ENCODE results near the gene TIPARP.

The TIPARP gene

DNA sequence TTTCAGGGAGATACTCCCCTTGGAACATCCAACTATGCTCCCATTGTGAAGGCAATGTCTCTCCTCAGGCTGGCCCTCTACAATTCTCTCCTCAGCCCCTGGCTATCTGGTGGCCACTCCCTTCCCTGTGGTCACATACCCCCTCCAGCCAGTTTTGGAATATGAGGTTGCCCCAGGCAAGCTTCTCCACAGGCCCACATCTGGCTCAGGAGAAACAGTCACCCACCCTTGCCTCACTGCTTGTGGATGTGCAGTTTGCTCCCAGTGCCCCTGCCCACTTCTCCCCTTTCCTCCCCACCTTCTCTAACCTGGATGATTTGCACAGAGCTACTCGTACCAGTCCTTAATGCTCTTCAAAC, 15.7 kb upstream of the TIPARP start (continued):
- TF ChIP-seq, protein P1, sequence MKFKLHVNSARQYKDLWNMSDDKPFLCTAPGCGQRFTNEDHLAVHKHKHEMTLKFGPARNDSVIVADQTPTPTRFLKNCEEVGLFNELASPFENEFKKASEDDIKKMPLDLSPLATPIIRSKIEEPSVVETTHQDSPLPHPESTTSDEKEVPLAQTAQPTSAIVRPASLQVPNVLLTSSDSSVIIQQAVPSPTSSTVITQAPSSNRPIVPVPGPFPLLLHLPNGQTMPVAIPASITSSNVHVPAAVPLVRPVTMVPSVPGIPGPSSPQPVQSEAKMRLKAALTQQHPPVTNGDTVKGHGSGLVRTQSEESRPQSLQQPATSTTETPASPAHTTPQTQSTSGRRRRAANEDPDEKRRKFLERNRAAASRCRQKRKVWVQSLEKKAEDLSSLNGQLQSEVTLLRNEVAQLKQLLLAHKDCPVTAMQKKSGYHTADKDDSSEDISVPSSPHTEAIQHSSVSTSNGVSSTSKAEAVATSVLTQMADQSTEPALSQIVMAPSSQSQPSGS (tag by site-specific recombination; IDR thresholded peaks at IDR 0.05; ENCODE audit: low read depth), result no peak
- TF ChIP-seq SP7 (tag by site-specific recombination; IDR thresholded peaks at IDR 0.05) (no peak), ZNF133 (tag by site-specific recombination; IDR thresholded peaks at IDR 0.05) (no peak), ZNF561 (tag by site-specific recombination; IDR thresholded peaks at IDR 0.05; ENCODE audit: borderline replicate concordance) (no peak), ZBTB7A (tag by site-specific recombination; IDR thresholded peaks at IDR 0.05; ENCODE audit: low read depth) (no peak), BCL11B (tag by site-specific recombination; IDR thresholded peaks at IDR 0.05; ENCODE audit: low read depth) (no peak), ZNF623 (tag by site-specific recombination; IDR thresholded peaks at IDR 0.05) (no peak)
- TF ChIP-seq, protein P2, sequence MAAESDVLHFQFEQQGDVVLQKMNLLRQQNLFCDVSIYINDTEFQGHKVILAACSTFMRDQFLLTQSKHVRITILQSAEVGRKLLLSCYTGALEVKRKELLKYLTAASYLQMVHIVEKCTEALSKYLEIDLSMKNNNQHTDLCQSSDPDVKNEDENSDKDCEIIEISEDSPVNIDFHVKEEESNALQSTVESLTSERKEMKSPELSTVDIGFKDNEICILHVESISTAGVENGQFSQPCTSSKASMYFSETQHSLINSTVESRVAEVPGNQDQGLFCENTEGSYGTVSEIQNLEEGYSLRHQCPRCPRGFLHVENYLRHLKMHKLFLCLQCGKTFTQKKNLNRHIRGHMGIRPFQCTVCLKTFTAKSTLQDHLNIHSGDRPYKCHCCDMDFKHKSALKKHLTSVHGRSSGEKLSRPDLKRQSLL (tag by site-specific recombination; IDR thresholded peaks at IDR 0.05), result no peak
- TF ChIP-seq, protein P3, sequence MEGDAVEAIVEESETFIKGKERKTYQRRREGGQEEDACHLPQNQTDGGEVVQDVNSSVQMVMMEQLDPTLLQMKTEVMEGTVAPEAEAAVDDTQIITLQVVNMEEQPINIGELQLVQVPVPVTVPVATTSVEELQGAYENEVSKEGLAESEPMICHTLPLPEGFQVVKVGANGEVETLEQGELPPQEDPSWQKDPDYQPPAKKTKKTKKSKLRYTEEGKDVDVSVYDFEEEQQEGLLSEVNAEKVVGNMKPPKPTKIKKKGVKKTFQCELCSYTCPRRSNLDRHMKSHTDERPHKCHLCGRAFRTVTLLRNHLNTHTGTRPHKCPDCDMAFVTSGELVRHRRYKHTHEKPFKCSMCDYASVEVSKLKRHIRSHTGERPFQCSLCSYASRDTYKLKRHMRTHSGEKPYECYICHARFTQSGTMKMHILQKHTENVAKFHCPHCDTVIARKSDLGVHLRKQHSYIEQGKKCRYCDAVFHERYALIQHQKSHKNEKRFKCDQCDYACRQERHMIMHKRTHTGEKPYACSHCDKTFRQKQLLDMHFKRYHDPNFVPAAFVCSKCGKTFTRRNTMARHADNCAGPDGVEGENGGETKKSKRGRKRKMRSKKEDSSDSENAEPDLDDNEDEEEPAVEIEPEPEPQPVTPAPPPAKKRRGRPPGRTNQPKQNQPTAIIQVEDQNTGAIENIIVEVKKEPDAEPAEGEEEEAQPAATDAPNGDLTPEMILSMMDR (tag by site-specific recombination; IDR thresholded peaks at IDR 0.05), result no peak

DNA sequence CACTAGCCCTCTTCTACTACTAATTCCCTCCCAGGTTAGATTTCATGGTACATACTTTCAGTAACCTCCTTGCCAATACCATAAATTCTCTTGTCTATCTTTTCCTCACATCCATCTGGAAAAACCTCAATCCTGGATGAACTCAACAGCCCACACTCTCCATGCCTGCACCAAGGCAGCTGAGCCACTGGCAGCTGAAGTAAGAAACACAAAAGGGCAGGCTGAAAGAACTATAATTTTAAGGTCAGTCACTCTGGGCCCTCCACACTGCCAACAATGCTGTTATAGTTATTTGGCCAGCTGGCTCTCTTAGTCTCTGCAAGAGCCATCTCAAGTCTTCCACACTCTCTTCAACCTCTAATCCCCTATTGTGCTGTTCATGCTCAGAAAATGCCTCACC, 15.1 kb upstream of the TIPARP start:
- CTCF ChIA-PET, result no interaction called here
- no peak overlapping the region for H3K27ac ChIP-seq (ENCODE audit: extremely low read depth, low read depth, low read length)
- no peak overlapping the region for H3K4me3 ChIP-seq (ENCODE audit: low read depth, low read length)
- no peaks in the 10 kb centered on the region for H3K36me3 ChIP-seq (ENCODE audit: control insufficient read depth in 2 of 2, insufficient read depth in 1 of 2, low read length in 2 of 2)
- H3K9me3 ChIP-seq (ENCODE audit: control insufficient read depth, insufficient read depth, low read depth, low read length), result no peaks in the 10 kb centered on the region
- POLR2A ChIA-PET, result no interaction called here
- H3K4me1 ChIP-seq (ENCODE audit: control insufficient read depth, insufficient read depth, low read length), result peaks cover 5% of the 10 kb centered on the region
- TF ChIP-seq, protein P4, sequence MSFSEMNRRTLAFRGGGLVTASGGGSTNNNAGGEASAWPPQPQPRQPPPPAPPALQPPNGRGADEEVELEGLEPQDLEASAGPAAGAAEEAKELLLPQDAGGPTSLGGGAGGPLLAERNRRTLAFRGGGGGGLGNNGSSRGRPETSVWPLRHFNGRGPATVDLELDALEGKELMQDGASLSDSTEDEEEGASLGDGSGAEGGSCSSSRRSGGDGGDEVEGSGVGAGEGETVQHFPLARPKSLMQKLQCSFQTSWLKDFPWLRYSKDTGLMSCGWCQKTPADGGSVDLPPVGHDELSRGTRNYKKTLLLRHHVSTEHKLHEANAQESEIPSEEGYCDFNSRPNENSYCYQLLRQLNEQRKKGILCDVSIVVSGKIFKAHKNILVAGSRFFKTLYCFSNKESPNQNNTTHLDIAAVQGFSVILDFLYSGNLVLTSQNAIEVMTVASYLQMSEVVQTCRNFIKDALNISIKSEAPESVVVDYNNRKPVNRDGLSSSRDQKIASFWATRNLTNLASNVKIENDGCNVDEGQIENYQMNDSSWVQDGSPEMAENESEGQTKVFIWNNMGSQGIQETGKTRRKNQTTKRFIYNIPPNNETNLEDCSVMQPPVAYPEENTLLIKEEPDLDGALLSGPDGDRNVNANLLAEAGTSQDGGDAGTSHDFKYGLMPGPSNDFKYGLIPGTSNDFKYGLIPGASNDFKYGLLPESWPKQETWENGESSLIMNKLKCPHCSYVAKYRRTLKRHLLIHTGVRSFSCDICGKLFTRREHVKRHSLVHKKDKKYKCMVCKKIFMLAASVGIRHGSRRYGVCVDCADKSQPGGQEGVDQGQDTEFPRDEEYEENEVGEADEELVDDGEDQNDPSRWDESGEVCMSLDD (tag by site-specific recombination; IDR thresholded peaks at IDR 0.05), result no peak
- TF ChIP-seq KLF10 (tag by site-specific recombination; IDR thresholded peaks at IDR 0.05) (no peak), ZNF521 (tag by site-specific recombination; IDR thresholded peaks at IDR 0.05) (no peak), ZXDB (tag by site-specific recombination; IDR thresholded peaks at IDR 0.05) (no peak), PRDM1 (tag by site-specific recombination; IDR thresholded peaks at IDR 0.05) (no peak), ZBTB17 (tag by site-specific recombination; IDR thresholded peaks at IDR 0.05) (no peak), ZNF596 (tag by site-specific recombination; IDR thresholded peaks at IDR 0.05) (no peak), ZNF555 (tag by site-specific recombination; conservative IDR thresholded peaks at IDR 0.05) (no peak)
- TF ChIP-seq, protein P5, sequence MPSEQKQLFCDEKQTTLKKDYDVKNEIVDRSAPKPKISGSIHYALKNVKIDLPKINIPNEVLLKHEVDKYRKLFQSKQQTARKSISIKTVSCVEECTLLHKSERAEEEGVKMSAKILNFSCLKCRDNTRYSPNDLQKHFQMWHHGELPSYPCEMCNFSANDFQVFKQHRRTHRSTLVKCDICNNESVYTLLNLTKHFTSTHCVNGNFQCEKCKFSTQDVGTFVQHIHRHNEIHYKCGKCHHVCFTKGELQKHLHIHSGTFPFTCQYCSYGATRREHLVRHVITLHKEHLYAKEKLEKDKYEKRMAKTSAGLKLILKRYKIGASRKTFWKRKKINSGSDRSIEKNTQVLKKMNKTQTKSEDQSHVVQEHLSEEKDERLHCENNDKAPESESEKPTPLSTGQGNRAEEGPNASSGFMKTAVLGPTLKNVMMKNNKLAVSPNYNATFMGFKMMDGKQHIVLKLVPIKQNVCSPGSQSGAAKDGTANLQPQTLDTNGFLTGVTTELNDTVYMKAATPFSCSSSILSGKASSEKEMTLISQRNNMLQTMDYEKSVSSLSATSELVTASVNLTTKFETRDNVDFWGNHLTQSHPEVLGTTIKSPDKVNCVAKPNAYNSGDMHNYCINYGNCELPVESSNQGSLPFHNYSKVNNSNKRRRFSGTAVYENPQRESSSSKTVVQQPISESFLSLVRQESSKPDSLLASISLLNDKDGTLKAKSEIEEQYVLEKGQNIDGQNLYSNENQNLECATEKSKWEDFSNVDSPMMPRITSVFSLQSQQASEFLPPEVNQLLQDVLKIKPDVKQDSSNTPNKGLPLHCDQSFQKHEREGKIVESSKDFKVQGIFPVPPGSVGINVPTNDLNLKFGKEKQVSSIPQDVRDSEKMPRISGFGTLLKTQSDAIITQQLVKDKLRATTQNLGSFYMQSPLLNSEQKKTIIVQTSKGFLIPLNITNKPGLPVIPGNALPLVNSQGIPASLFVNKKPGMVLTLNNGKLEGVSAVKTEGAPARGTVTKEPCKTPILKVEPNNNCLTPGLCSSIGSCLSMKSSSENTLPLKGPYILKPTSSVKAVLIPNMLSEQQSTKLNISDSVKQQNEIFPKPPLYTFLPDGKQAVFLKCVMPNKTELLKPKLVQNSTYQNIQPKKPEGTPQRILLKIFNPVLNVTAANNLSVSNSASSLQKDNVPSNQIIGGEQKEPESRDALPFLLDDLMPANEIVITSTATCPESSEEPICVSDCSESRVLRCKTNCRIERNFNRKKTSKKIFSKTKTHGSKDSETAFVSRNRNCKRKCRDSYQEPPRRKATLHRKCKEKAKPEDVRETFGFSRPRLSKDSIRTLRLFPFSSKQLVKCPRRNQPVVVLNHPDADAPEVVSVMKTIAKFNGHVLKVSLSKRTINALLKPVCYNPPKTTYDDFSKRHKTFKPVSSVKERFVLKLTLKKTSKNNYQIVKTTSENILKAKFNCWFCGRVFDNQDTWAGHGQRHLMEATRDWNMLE (tag by site-specific recombination; conservative IDR thresholded peaks at IDR 0.05; ENCODE audit: low read depth), result no peak
- TF ChIP-seq, protein P6, sequence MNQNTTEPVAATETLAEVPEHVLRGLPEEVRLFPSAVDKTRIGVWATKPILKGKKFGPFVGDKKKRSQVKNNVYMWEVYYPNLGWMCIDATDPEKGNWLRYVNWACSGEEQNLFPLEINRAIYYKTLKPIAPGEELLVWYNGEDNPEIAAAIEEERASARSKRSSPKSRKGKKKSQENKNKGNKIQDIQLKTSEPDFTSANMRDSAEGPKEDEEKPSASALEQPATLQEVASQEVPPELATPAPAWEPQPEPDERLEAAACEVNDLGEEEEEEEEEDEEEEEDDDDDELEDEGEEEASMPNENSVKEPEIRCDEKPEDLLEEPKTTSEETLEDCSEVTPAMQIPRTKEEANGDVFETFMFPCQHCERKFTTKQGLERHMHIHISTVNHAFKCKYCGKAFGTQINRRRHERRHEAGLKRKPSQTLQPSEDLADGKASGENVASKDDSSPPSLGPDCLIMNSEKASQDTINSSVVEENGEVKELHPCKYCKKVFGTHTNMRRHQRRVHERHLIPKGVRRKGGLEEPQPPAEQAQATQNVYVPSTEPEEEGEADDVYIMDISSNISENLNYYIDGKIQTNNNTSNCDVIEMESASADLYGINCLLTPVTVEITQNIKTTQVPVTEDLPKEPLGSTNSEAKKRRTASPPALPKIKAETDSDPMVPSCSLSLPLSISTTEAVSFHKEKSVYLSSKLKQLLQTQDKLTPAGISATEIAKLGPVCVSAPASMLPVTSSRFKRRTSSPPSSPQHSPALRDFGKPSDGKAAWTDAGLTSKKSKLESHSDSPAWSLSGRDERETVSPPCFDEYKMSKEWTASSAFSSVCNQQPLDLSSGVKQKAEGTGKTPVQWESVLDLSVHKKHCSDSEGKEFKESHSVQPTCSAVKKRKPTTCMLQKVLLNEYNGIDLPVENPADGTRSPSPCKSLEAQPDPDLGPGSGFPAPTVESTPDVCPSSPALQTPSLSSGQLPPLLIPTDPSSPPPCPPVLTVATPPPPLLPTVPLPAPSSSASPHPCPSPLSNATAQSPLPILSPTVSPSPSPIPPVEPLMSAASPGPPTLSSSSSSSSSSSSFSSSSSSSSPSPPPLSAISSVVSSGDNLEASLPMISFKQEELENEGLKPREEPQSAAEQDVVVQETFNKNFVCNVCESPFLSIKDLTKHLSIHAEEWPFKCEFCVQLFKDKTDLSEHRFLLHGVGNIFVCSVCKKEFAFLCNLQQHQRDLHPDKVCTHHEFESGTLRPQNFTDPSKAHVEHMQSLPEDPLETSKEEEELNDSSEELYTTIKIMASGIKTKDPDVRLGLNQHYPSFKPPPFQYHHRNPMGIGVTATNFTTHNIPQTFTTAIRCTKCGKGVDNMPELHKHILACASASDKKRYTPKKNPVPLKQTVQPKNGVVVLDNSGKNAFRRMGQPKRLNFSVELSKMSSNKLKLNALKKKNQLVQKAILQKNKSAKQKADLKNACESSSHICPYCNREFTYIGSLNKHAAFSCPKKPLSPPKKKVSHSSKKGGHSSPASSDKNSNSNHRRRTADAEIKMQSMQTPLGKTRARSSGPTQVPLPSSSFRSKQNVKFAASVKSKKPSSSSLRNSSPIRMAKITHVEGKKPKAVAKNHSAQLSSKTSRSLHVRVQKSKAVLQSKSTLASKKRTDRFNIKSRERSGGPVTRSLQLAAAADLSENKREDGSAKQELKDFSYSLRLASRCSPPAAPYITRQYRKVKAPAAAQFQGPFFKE (tag by site-specific recombination; IDR thresholded peaks at IDR 0.05; ENCODE audit: borderline replicate concordance), result no peak

Data from HEK293 (cell line).